Measurements from ENCODE around the gene NUTF2. TPM values are rescaled to one million over a fixed set of nuclear protein-coding genes. Genes with fewer than 3 reads are reported as not detected.
A peak's percentile ranks its signal among the peaks of the same experiment; 100 is the strongest.

Gene NUTF2
- total and polyA plus RNA-seq, 7 experiments from 2014 or later = 34.7 to 125 (median 41.3) TPM

DNA sequence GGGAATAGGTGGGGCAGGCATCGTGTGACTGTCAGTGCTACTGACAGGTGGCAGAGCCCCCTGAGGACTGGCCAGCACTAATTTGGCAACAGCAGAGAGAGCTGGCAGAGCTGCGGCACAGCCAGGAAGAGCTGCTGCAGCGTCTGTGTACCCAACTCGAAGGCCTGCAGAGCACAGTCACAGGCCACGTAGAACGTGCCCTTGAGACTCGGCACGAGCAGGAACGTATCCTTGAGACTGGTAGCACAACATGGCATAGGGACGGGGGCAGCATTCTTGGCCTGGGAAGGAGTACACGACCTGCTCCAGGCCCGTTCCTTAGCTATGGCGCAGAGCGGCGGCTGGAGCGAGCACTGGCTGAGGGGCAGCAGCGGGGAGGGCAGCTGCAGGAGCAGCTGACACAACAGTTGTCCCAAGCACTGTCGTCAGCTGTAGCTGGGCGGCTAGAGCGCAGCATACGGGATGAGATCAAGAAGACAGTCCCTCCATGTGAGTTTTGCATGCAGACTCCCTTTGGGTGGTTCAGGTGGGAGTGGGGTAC lies 35.0 kb downstream of the NUTF2 start:
- CTCF ChIA-PET = interaction anchor here (0.7 to 3.6 kb wide), 8 partner anchors 9 to 182 kb away, joined by 3 to 19 read pairs (median 3); partner anchors contain the start of gene EDC4
- Mint-ChIP-seq H3K27ac (no peak overlapping the region), H3K27me3 (no peaks in the 10 kb centered on the region), H3K4me1 (peaks cover 0 to 6% (median 0%) of the 10 kb centered on the region in 7 donors), H3K9me3 (peaks cover 0 to 2% (median 0%) of the 10 kb centered on the region in 11 donors), H3K36me3 (peaks cover 0 to 61% (median 8%) of the 10 kb centered on the region in 5 donors), H3K4me3 (no peak overlapping the region)
- POLR2A ChIA-PET = interaction anchor here (0.6 to 1.7 kb wide), 4 partner anchors 8 to 30 kb away, joined by 3 to 7 read pairs (median 5); partner anchors contain the start of gene PSKH1
- ATAC-seq (no peak), DNase-seq (no peak)
- H3K27ac ChIP-seq (ENCODE audit: low read depth, low read length) = no peak overlapping the region
- no peaks in the 10 kb centered on the region for H3K4me1 ChIP-seq (ENCODE audit: control insufficient read depth in 2 of 2, insufficient read depth in 2 of 2, low read length in 2 of 2)
- intact Hi-C loops (cut with micrococcal nuclease) = no loop called here
- H3K4me3 ChIP-seq (ENCODE audit: low read length) = no peak overlapping the region
- H3K36me3 ChIP-seq (ENCODE audit: control insufficient read depth in 2 of 3, insufficient read depth in 3 of 3, low read length in 3 of 3) = peaks cover 22 to 98% (median 57%) of the 10 kb centered on the region in 3 experiments
- no peaks in the 10 kb centered on the region for H3K9me3 ChIP-seq (ENCODE audit: control insufficient read depth in 2 of 3, low read length in 3 of 3)
- no peaks in the 10 kb centered on the region for H3K27me3 ChIP-seq (ENCODE audit: control insufficient read depth in 2 of 2, insufficient read depth in 2 of 2, low read length in 2 of 2)

DNA sequence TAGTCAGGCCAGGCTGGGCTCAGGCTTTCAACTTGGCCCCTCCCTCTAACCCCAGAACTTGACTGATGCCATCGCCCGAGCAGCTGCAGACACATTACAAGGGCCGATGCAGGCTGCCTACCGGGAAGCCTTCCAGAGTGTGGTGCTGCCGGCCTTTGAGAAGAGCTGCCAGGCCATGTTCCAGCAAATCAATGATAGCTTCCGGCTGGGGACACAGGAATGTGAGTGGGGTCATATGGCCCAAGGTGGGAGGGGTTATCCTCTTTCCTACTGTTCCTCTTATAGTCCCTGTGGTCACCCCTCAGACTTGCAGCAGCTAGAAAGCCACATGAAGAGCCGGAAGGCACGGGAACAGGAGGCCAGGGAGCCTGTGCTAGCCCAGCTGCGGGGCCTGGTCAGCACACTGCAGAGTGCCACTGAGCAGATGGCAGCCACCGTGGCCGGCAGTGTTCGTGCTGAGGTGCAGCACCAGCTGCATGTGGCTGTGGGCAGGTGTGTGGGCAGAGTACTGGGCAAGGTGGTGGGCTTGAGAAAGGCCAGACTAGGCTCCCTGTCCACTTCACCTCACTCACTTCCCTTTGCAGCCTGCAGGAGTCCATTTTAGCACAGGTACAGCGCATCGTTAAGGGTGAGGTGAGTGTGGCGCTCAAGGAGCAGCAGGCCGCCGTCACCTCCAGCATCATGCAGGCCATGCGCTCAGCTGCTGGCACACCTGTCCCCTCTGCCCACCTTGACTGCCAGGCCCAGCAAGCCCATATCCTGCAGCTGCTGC lies 35.8 kb downstream of the NUTF2 start:
- intact Hi-C loops (cut with micrococcal nuclease) = loop anchor here (1.0 kb wide), 6 partner anchors 46 to 361 kb away; no protein-coding TSS in a partner anchor
- Histone ChIP-seq H3K27ac (ENCODE audit: low read depth, low read length) (no peak overlapping the region), H3K4me3 (ENCODE audit: low read length) (no peak overlapping the region), H3K4me1 (ENCODE audit: control insufficient read depth in 2 of 2, insufficient read depth in 2 of 2, low read length in 2 of 2) (no peaks in the 10 kb centered on the region), H3K27me3 (ENCODE audit: control insufficient read depth in 2 of 2, insufficient read depth in 2 of 2, low read length in 2 of 2) (no peaks in the 10 kb centered on the region), H3K9me3 (ENCODE audit: control insufficient read depth in 2 of 3, low read length in 3 of 3) (no peaks in the 10 kb centered on the region), H3K36me3 (ENCODE audit: control insufficient read depth in 2 of 3, insufficient read depth in 3 of 3, low read length in 3 of 3) (peaks cover 15 to 95% (median 50%) of the 10 kb centered on the region in 3 experiments)
- H3K27ac Mint-ChIP-seq = no peak overlapping the region
- no peak overlapping the region for H3K4me3 Mint-ChIP-seq
- ChIA-PET CTCF (interaction anchor here (0.6 to 3.6 kb wide), 18 partner anchors 9 to 346 kb away, joined by 3 to 19 read pairs (median 6); no protein-coding TSS in a partner anchor), POLR2A (interaction anchor here (0.9 to 1.8 kb wide), 4 partner anchors 9 to 159 kb away, joined by 3 to 7 read pairs (median 6); partner anchors contain the start of gene PSKH1)
- DNase-seq (no peak), ATAC-seq (no peak)
- peaks cover 0 to 6% (median 0%) of the 10 kb centered on the region in 7 donors for H3K4me1 Mint-ChIP-seq
- H3K36me3 Mint-ChIP-seq = peaks cover 0 to 54% (median 8%) of the 10 kb centered on the region in 5 donors
- no peaks in the 10 kb centered on the region for H3K27me3 Mint-ChIP-seq
- peaks cover 0 to 2% (median 0%) of the 10 kb centered on the region in 11 donors for H3K9me3 Mint-ChIP-seq

DNA sequence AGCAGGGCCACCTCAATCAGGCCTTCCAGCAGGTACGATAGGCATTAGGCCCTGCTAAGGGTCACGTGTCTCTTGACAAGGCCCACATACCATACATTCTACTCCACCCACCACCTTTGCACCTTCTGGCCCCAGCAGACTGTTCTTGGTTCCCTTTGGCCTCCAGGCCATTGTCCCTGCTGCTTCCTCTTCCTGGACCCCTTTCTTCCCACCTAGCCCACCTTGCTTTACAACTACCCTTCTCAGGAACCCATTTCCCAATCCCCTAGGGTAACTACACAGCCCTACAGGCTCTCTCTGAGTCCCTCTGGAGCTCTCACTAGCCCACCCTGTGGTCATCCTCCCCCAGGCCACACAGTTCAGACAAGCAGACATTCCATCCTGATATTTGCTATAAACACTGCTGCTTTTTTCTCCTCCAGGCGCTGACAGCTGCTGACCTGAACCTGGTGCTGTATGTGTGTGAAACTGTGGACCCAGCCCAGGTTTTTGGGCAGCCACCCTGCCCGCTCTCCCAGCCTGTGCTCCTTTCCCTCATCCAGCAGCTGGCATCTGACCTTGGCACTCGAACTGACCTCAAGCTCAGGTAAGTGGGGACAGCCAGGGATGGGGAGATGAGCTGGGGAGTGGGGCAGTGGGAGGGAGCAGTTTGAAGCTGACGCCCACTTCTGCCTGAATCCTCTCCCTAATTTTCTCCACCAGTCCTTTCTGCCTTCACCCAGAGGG lies 36.6 kb downstream of the NUTF2 start:
- intact Hi-C loops (cut with micrococcal nuclease) = loop anchor here (1.0 kb wide), 6 partner anchors 45 to 362 kb away; no protein-coding TSS in a partner anchor
- peaks cover 0 to 47% (median 8%) of the 10 kb centered on the region in 5 donors for H3K36me3 Mint-ChIP-seq

DNA sequence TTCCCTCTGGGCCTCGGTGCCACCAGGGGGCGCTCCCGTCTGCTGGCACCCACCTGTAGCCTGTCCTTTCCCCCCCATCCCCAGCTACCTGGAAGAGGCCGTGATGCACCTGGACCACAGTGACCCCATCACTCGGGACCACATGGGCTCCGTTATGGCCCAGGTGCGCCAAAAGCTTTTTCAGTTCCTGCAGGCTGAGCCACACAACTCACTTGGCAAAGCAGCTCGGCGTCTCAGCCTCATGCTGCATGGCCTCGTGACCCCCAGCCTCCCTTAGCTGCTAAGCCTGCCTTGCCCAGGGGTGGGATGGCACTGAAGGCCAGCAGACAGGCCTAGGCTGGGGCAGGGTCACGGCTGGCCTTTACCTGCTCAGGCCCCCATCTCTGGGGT lies 37.1 kb downstream of the NUTF2 start:
- Histone ChIP-seq H3K36me3 (ENCODE audit: control insufficient read depth in 2 of 3, insufficient read depth in 3 of 3, low read length in 3 of 3) (peaks cover 3 to 82% (median 37%) of the 10 kb centered on the region in 3 experiments), H3K4me3 (ENCODE audit: low read length) (no peak overlapping the region), H3K4me1 (ENCODE audit: control insufficient read depth in 2 of 2, insufficient read depth in 2 of 2, low read length in 2 of 2) (no peaks in the 10 kb centered on the region), H3K27me3 (ENCODE audit: control insufficient read depth in 2 of 2, insufficient read depth in 2 of 2, low read length in 2 of 2) (no peaks in the 10 kb centered on the region), H3K27ac (ENCODE audit: low read depth, low read length) (no peak overlapping the region), H3K9me3 (ENCODE audit: control insufficient read depth in 2 of 3, low read length in 3 of 3) (no peaks in the 10 kb centered on the region)
- Mint-ChIP-seq H3K4me3 (no peak overlapping the region), H3K4me1 (peaks cover 0 to 6% (median 0%) of the 10 kb centered on the region in 7 donors), H3K27ac (peak overlapping the region in 4 of 9 donors; percentile 19 to 42 (median 36)), H3K36me3 (peaks cover 0 to 42% (median 8%) of the 10 kb centered on the region in 5 donors), H3K27me3 (no peaks in the 10 kb centered on the region), H3K9me3 (peaks cover 0 to 2% (median 0%) of the 10 kb centered on the region in 11 donors)
- ChIA-PET POLR2A (interaction anchor here (0.6 to 1.8 kb wide), 5 partner anchors 14 to 323 kb away, joined by 3 to 5 read pairs (median 4); no protein-coding TSS in a partner anchor), CTCF (interaction anchor here (0.5 to 3.6 kb wide), 23 partner anchors 9 to 611 kb away, joined by 3 to 19 read pairs (median 5); partner anchors contain the start of gene PSKH1)
- intact Hi-C loops (cut with micrococcal nuclease) = loop anchor here (1.0 kb wide), 6 partner anchors 44 to 363 kb away; no protein-coding TSS in a partner anchor
- peak; percentile 62 to 83 (median 74) for DNase-seq
- peak; percentile 84 for ATAC-seq

More for the DNA sequence above, 36.6 kb downstream of the NUTF2 start:
- H3K4me1 Mint-ChIP-seq = peaks cover 0 to 6% (median 0%) of the 10 kb centered on the region in 7 donors
- no peak overlapping the region for H3K4me3 ChIP-seq (ENCODE audit: low read length)
- H3K27ac Mint-ChIP-seq = peak overlapping the region in 5 of 9 donors; percentile 19 to 59 (median 42)
- no peak overlapping the region for H3K4me3 Mint-ChIP-seq
- ATAC-seq (peak; percentile 3), DNase-seq (no peak)
- H3K27ac ChIP-seq (ENCODE audit: low read depth, low read length) = no peak overlapping the region
- no peaks in the 10 kb centered on the region for H3K4me1 ChIP-seq (ENCODE audit: control insufficient read depth in 2 of 2, insufficient read depth in 2 of 2, low read length in 2 of 2)
- H3K27me3 ChIP-seq (ENCODE audit: control insufficient read depth in 2 of 2, insufficient read depth in 2 of 2, low read length in 2 of 2) = no peaks in the 10 kb centered on the region
- H3K36me3 ChIP-seq (ENCODE audit: control insufficient read depth in 2 of 3, insufficient read depth in 3 of 3, low read length in 3 of 3) = peaks cover 8 to 88% (median 43%) of the 10 kb centered on the region in 3 experiments
- H3K27me3 Mint-ChIP-seq = no peaks in the 10 kb centered on the region
- ChIA-PET POLR2A (interaction anchor here (0.6 to 1.8 kb wide), 7 partner anchors 9 to 322 kb away, joined by 3 to 7 read pairs (median 4); partner anchors contain the start of gene PSKH1), CTCF (interaction anchor here (0.5 to 3.6 kb wide), 21 partner anchors 9 to 345 kb away, joined by 3 to 19 read pairs (median 6); partner anchors contain the start of gene PSKH1)
- no peaks in the 10 kb centered on the region for H3K9me3 ChIP-seq (ENCODE audit: control insufficient read depth in 2 of 3, low read length in 3 of 3)
- H3K9me3 Mint-ChIP-seq = peaks cover 0 to 2% (median 0%) of the 10 kb centered on the region in 11 donors

DNA sequence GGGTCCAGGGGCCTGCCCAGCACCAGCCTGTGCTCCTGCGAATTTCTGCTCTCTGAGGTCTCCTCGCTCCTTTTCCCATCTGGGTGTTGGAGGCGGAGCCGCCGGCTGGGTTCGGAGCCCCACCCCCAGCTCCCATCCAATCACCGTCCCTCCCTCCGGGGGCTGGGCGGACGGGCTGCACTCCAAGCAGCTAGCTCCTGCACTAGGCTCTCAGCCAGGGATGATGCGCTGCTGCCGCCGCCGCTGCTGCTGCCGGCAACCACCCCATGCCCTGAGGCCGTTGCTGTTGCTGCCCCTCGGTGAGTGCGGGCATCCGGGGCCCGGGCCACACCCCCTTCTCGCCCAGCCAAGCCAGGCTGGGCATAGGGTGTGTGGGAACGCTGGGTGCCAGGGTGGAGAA lies 38.0 kb downstream of the NUTF2 start, which contains the start of gene NRN1L:
NRN1L (plus strand) TSS at position 202 of the 400 bp plus-strand sequence; CDS start at position 221, 19 bp downstream.
- H3K36me3 ChIP-seq (ENCODE audit: control insufficient read depth in 2 of 3, insufficient read depth in 3 of 3, low read length in 3 of 3) = peaks cover 0 to 74% (median 34%) of the 10 kb centered on the region in 3 experiments
- no peaks in the 10 kb centered on the region for H3K4me1 ChIP-seq (ENCODE audit: control insufficient read depth in 2 of 2, insufficient read depth in 2 of 2, low read length in 2 of 2)
- H3K9me3 ChIP-seq (ENCODE audit: control insufficient read depth in 2 of 3, low read length in 3 of 3) = no peaks in the 10 kb centered on the region
- Mint-ChIP-seq H3K27me3 (no peaks in the 10 kb centered on the region), H3K27ac (peak within 1 kb of the TSS in 5 of 9 donors; percentile 32 to 57 (median 41)), H3K9me3 (peaks cover 0 to 2% (median 0%) of the 10 kb centered on the region in 11 donors), H3K4me3 (no peak within 1 kb of the TSS), H3K36me3 (peaks cover 0 to 34% (median 8%) of the 10 kb centered on the region in 5 donors), H3K4me1 (peaks cover 0 to 6% (median 0%) of the 10 kb centered on the region in 7 donors)
- ATAC-seq (no peak), DNase-seq (no peak)
- H3K27me3 ChIP-seq (ENCODE audit: control insufficient read depth in 2 of 2, insufficient read depth in 2 of 2, low read length in 2 of 2) = no peaks in the 10 kb centered on the region
- no peak within 1 kb of the TSS for H3K27ac ChIP-seq (ENCODE audit: low read depth, low read length)
- intact Hi-C loops (cut with micrococcal nuclease) = no loop called here
- ChIA-PET CTCF (interaction anchor here (0.7 to 3.6 kb wide), 20 partner anchors 12 to 364 kb away, joined by 3 to 19 read pairs (median 6); no protein-coding TSS in a partner anchor), POLR2A (interaction anchor here (0.5 to 1.8 kb wide), 4 partner anchors 51 to 163 kb away, joined by 3 to 5 read pairs (median 4); no protein-coding TSS in a partner anchor)
- H3K4me3 ChIP-seq (ENCODE audit: low read length) = no peak within 1 kb of the TSS

All from naive thymus-derived CD4-positive, alpha-beta T cell (primary cell).